Sigmoid colon (tissue), 3 donors: Measurements from ENCODE around the gene NT5DC1.
A peak's percentile ranks its signal among the peaks of the same experiment; 100 is the strongest.

Experiments
- CTCF ChIP-seq, 4 experiments: fragments of 450-650 bp in 3 of 4; fragments of 200-600 bp in 1 of 4; IDR thresholded peaks; one replicate each; pipeline ENCODE4 v1.5.1; 2016 to 2019; ENCODE audit warnings: antibody characterized with exemption in 4 of 4, mild to moderate bottlenecking in 3 of 4, moderate library complexity in 2 of 4
- POLR2A ChIP-seq, 2 donors: fragments of 450-650 bp; IDR thresholded peaks; one replicate each; pipeline ENCODE4 v1.6.1; 2016; ENCODE audit warnings: antibody characterized with exemption in 2 of 2, mild to moderate bottlenecking in 2 of 2, moderate library complexity in 2 of 2

DNA sequence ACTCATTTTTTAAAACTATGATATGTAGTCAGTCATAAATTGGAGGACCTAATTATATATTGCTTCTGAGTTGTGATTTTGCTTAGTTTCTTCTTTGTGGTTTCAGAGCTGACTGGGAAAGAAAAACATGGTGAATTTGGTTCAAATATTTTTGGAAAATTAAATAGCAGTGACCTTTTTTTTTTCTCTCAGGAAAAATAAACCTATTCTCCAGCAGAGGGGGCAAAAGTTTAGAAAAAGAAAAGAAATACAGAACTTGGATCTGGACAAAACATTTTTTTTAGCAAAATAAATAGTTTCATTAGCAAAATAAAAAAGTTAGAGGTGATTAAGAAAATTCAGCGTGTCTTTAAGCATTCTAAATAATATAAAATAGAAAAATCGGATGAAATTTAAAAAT lies 15.1 kb downstream of the NT5DC1 start:
- peak in 2 of 4 experiments; percentile 9 to 15 for TF ChIP-seq CTCF (IDR thresholded peaks at IDR 0.05)
- TF ChIP-seq POLR2A (IDR thresholded peaks at IDR 0.05) = no peak
